ENCODE data around the gene UGT2A1.
A peak's percentile ranks its signal among the peaks of the same experiment; 100 is the strongest.
"Not testable (repeated sequence)": the region's sequence is repeated elsewhere in the genome, so short reads cannot be mapped to it uniquely, and the experiment has no call there.

Gene UGT2A1

DNA sequence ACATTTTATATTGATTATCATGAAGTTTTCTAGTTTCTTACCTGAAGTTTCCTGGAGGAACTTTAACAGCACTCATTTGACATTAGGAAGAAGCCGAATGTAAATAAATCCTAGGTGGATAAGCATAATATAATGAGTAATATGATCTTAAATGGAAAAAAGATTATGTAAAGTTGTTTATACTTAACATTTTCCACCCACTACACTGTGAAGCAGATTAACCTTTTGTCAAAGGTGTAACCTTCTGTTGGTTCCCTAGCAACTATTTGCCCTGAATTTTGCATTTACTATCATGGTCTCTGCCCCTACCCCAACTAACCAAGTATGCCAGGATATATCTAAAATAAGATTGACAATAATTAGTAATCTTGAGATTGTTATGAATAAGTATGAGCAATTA lies at the start of gene UGT2A1:
Gene UGT2A1, minus strand, starts transcription at position 101 of the 400 bp plus-strand sequence. CDS start 5,603 bp downstream, outside the sequence.
- DNase-seq, result no peak

- no peak for DNase-seq
Measured at GRCh38 chr4:69702201-69702600, 49.2 kb upstream of the UGT2A1 start.

GRCh38 chr4:69701696-69702095 lies 48.6 kb upstream of the UGT2A1 start:
- no peak for DNase-seq

DNA sequence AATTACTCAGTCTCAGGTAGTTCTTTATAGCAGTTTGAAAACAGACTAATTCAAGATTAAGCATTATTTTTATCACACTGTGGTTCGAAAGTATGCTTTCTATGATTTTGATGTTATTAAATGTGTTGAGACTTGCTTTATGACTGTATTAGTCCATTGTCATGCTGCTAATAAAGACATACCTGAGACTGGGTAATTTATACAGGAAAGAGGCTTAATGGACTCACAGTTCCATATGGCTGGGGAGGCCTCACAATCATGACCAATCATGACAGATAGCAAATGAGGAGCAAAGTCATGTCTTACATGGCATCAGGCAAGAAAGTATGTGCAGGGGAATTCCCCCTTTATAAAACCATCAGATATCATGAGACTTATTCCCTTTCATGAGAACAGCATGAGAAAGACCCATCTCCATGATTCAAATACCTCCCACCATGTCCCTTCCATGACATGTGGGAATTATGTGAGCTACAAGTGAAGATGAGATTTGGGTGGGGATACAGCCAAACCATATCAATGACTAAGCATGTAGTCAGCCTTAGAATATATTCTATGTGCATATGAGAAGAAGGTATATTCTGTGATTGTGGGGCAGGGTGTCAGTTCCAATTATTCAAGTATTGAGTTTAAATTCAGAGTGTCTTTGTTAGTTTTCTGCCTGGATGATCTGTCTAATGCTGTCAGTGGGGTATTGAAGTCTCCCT lies 44.6 kb upstream of the UGT2A1 start:
- DNase-seq, result no peak

DNA sequence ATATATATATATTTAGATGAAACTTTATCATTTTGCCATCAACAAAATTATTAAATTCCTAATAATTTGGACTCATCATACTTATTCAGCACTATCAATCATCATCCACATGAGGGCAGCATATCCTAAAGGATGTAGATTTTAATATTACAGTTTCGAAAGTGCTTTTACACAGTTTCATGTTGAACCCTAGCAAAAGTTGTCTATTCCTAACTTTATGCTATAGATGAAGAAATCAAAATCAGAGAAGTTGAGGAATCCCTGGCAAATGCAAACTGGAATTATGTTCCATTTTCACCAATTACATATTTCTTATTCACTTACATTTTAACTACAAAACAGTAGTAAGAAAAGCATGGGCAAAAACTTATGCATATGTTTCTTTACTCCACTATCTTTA lies 36.6 kb upstream of the UGT2A1 start:
- DNase-seq, result peak; percentile 15

GRCh38 chr4:69684804-69685203 lies 31.8 kb upstream of the UGT2A1 start:
- DNase-seq, result no peak

DNA sequence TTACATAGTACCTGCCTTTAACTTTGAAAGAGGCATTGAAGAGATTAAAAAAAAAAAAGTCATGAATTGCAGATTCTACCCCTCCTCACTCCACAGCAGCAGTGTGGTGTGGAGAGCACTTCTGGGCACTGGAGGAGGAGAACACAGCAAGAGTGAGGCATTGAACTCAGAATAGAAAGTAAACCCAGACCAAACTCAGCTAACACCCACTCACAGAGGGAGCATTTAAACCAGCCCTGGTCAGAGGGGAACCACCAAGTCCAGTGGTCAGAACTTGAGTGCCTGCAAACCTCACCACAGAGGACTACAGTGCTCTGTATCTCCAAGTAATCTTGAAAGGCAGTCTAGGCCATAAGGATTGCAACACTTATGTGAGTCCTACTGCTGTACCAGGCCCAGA lies 15.6 kb upstream of the UGT2A1 start:
- DNase-seq, result no peak

GRCh38 chr4:69664009-69664408 lies 11.0 kb upstream of the UGT2A1 start:
- DNase-seq, result not testable (repeated sequence)

- not testable (repeated sequence) for DNase-seq
Measured at GRCh38 chr4:69661130-69661803, 8.2 kb upstream of the UGT2A1 start.

DNA sequence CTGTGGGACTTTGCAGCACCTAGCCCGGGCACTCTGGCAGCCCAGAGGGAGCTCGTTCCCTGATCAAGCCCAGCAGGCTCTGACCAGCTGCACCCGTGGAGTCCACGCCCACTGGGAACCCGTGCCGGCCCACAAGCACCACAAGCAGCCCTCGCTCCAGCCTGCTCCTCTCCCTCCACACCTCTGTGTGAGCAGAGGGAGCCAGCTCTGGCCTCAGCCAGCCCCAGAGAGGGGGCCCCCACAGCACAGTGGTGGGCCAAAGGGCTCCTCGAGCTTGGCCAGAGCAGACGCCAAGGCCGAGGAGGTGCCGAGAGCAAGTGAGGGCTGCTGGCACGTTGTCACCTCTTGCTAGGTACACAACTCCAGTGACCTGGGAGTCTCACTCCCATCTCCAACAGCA lies 5.1 kb upstream of the UGT2A1 start:
- no peak for DNase-seq

- no peak for DNase-seq
Measured at GRCh38 chr4:69656653-69657158, 3.7 kb upstream of the UGT2A1 start.

DNA sequence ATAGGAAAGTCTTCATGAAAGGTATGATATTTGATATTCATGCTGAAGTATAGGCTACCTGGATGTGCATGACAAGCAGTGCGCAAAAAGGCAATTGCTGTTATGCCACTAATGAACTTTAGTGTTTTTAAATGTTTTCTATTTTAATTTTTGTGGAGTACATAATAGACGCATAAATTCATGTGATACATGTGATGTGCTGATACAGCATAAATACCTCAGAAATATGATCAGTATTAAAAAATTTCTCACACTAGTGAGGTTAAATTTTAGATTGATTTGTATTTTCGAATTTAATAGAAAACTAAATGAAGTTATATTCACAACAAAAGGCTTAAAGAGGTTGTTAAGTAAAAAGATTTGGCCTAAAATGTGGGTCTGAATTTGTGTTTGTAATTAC lies 2.2 kb downstream of the UGT2A1 start:
- no peak for DNase-seq

DNA sequence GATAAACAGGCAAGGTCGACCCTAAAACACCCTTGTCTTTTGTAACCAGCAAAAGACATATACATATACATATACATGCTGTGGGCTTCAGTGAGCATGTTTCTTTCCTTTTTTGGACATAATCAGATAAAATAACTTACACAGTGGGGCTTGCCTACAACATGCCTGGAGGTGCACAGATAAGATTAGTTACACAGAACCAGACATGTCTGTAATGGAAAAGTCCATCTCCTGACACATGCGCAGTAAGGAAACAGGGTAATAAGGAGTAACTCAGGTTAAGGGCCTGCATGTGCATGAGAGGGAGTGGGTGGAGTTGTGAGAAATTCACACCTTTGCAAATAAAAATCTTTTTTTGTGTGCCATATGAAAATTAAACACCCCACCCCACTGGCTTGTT lies 3.4 kb downstream of the UGT2A1 start:
- DNase-seq, result no peak

GRCh38 chr4:69649207-69649606 lies 3.8 kb downstream of the UGT2A1 start:
- no peak for DNase-seq

DNA sequence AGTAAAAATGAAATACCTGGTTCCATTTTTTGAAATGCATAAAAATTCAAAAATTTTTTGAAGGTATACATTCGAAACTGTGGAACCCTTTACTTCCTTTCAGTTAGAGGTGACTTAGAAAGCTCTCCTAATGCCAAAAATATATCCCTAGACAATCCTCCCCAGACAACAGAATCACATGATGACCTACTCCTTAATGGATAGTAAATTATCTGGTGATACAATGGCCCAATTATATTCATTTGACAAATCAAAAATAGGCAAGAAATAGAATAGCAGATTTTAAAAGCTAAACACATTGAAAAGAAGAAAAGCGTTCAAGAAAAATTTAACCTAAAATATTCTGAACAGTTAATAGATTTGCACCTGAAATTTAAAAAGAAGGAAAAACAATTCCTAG lies 10.1 kb downstream of the UGT2A1 start:
- DNase-seq, result no peak

DNA sequence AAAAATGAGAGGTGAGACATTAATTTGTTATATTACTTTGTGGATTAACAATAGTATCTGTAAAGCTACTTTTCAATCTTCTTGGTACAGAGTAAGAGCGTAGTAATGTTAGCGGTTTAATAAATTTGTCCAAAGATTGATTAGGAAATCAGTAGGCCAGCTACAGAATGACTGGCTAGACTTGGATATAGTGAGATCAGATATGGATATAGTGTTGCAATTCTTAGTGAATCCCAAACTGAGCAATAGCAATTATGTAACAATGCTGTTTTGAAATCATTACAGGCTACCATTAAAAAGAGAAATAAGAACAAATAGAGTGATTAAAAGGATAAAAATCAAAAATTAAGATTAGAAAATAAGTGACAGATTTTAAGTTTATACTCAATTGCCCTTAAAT lies 12.8 kb downstream of the UGT2A1 start:
- no peak for DNase-seq

- DNase-seq, result no peak
Measured at GRCh38 chr4:69639542-69639941, 13.5 kb downstream of the UGT2A1 start, which contains the start of gene UGT2A2. Gene UGT2A2 (minus strand): TSS chr4:69639642. CDS start chr4:69639640, 2 bp downstream.

DNA sequence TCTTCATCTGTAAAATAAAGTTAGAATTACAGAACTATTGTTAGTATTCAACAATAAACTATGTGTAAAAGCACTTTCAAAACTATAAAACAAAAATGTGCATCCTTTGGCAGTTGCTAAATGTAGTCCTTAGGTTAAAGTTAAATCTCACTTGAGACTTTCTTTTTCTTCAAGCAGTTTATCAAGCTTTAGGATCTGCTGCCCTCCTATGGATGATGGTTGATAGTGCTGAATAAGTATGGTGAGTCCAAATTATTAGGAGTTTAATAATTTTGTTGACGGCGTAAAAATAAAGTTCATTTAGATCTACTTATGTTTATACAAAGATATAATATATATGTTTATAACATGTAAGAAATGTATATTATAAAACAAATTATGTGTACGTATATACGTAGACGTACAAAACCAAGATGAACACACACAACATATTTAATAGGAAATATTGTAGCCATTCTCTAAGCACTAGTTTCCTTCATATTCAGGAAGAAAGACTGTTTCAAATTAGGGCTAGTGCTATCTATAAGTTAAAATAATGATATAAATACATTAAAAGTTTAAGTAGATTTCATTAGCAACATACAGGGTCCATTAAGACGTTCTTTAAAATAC lies 35.9 kb downstream of the UGT2A1 start:
- no peak for DNase-seq

DNA sequence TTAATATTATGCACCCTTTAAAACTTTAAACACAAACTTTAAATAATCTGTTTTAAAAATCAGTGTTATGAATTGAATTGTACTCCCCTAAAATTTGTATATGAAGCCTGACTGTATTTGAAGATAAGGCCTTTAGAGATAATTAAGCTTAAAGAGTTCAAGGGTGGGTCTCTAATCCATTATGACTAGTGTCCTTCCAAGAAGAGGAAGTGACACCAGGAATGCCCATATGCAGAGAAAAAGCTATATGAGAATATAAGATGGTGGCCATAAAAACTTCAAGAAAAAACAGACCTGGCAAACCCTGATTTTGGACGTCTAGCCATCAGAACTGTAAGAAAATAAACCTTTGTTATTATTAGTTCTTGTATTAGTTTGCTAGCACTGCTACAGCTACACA lies 42.6 kb downstream of the UGT2A1 start:
- DNase-seq, result no peak

GRCh38 chr4:69601065-69601464 lies 52.0 kb downstream of the UGT2A1 start:
- no peak for DNase-seq

DNA sequence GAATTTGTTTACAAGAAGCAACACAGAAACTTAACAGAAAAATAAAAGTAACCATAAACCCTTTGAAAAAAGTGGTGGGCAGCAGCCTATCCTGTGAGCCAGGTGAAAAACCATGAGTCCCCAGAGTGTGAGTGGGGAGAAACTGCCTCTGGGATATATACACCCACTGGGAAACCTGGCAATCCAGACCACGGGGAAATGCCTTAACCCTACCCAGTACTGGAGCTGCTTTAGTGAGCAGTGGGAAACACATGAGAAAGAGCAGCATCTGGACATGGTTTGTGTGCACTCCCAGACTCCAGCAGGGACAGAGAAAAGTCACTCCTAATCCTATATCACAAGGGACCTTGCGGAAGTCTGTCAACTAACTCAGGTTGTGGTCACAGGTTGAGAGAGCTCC lies 53.0 kb downstream of the UGT2A1 start:
- DNase-seq, result no peak

DNA sequence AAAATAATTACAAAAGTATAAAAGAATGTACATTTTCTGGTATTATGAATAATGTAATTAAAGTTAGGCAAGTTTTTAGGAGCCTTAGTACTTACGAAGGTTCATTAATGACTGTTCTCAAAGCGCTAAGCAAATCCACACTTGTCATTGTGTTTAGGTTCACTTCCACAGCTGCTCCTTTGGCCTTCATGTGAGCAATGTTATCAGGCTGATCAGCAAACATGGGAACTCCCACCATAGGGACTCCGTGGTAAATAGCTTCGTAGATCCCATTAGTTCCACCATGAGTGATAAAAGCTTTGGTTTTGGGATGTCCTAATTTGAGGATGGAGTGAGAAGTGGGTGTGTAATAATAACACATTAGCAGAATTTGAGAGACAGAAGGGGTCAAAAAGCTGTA lies 58.7 kb downstream of the UGT2A1 start:
- DNase-seq, result no peak

GRCh38 chr4:69591364-69591763 lies 61.7 kb downstream of the UGT2A1 start:
- DNase-seq, result no peak

DNA sequence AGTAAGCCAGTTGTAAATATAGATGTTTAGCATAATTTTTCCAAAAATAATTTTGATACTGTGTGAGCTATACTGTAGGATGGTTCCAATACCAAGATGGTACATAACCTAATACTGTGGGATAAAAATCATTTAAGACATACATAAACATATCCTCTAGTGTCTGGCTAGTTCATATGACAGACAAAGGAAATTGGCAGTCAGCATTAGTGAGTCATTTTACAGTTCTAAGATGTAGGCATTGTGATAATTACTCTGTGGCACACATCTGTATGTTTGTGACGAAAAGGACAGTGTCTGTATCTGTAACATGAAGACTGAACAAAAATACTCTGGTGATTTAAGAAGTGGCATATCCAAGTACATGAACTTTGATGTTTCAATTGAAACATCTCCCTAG lies 63.2 kb downstream of the UGT2A1 start:
- no peak for DNase-seq
